Measurements from ENCODE around the gene RANBP3.
"Not testable (repeated sequence)": the region's sequence is repeated elsewhere in the genome, so short reads cannot be mapped to it uniquely, and the experiment has no call there.

Gene RANBP3

DNA sequence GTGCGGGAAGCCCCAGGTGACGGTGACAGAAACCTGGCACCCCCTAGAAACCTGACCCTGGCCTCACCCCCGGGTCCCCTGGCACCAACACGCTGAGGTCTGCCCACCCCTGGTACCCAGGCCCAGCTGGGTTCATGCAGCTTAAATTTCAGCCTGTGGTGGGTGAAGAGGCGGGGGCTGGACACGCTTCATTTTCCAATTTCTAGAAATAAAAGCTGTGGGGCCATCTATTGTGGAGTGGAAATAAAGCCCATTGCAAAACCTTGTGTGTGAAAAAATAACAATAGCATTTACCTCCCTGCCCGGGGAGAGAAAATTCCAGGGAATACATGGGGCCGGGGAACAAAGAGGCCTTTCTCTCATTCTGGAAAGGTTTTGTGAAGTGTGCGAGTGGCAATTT is 100.1 kb downstream of the RANBP3 start:
- no peak overlapping the region for H3K4me3 ChIP-seq (replicated peaks; ENCODE audit: low read depth, low read length)
- DNase-seq (ENCODE audit: extremely low read depth, low read depth), result no peak
- TF ChIP-seq, protein P1, sequence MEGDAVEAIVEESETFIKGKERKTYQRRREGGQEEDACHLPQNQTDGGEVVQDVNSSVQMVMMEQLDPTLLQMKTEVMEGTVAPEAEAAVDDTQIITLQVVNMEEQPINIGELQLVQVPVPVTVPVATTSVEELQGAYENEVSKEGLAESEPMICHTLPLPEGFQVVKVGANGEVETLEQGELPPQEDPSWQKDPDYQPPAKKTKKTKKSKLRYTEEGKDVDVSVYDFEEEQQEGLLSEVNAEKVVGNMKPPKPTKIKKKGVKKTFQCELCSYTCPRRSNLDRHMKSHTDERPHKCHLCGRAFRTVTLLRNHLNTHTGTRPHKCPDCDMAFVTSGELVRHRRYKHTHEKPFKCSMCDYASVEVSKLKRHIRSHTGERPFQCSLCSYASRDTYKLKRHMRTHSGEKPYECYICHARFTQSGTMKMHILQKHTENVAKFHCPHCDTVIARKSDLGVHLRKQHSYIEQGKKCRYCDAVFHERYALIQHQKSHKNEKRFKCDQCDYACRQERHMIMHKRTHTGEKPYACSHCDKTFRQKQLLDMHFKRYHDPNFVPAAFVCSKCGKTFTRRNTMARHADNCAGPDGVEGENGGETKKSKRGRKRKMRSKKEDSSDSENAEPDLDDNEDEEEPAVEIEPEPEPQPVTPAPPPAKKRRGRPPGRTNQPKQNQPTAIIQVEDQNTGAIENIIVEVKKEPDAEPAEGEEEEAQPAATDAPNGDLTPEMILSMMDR (IDR thresholded peaks at IDR 0.05; ENCODE audit: low read depth, low read length, missing control alignments), result no peak

DNA sequence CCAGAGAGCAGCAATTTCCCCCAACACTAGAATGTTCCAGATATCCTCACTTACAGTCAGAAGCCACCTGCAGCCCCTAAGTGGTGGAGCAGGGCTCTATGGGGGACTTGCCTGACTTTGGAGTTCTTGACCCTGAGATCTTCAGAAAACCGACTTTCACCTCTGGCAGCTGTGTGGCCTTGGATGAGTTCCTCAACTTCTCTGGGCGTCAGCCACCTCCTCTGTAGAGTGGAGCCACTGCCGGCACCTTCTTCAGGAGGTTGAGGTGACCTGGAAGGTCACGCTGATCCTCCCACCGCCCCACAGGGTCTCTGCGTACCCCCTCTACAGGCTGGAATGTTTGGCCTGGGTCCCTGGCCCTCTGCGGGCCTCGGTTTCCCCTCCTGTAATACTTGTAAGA is 100.5 kb downstream of the RANBP3 start:
- TF ChIP-seq, protein P1 (IDR thresholded peaks at IDR 0.05; ENCODE audit: low read depth, low read length, missing control alignments), result no peak
- H3K4me3 ChIP-seq (replicated peaks; ENCODE audit: low read depth, low read length), result no peak overlapping the region
- DNase-seq (ENCODE audit: extremely low read depth, low read depth), result no peak

DNA sequence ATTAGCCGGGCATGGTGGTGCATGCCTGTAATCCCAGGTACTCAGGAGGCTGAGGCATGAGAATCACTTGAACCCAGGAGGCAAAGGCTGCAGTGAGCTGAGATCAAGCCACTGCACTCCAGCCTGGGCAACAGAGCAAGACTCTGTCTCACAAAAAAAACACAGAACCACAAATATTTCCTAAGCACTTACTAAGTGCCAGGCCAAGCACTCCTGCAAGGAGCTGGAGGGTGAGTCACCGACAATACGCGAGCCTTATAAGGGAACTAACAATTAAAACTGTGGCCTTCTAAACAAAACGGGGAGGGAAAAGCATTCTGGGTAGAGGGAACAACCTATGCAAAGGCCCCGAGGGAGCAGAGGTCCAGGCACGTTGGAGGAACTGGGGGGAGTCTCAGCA is 103.4 kb downstream of the RANBP3 start:
- DNase-seq (ENCODE audit: extremely low read depth, low read depth); H3K4me3 ChIP-seq (replicated peaks; ENCODE audit: low read depth, low read length): not testable (repeated sequence)

DNA sequence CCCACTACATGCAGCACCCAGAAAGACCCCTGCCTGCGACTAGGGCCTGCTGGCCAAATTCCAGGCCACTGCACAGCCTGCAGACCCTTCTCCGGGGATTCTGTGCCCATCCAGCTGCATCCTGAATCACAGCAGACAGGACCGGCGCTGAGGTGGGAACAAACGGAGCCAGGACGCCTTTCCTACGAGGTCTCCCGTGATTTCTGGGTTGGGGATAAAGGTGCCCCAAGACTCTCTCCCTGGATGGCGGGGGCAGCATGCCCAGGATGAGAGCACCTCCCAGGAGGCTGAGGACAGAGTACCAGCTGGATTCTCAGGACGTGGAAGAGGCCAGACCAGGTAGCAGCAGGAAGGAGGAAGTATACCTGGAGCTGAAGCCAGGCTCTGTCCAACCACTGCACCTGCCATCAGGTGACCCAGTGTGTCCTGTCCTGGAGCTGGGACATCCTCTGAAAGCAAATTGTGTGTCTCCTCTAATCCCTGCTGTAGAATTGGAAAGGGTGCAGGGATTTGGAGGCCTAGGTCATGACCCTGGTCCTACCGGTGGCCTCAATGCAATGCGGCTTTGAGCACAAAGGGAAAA is 104.2 kb downstream of the RANBP3 start:
- no peak overlapping the region for H3K4me3 ChIP-seq (replicated peaks; ENCODE audit: low read depth, low read length)
- DNase-seq (ENCODE audit: extremely low read depth, low read depth), result no peak
- TF ChIP-seq, protein P1 (IDR thresholded peaks at IDR 0.05; ENCODE audit: low read depth, low read length, missing control alignments), result no peak

DNA sequence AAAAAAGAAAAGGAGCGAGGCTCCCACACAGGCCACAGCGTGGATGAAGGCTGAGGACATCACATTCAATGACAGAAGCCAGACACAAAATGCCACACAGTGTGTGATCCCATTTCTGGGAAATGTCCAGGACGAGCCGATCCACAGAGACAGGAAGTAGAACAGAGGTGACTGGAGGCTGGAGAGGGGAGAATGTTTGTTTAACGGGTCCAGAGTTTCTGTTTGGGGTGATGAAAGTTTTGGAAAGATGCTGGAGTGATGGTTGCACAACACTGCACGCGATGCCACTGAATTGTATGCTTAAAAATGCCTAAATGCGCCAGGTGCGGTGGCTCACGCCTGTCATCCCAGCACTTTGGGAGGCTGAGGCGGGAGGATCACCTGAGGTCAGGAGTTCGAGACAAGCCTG is 107.0 kb downstream of the RANBP3 start:
- DNase-seq (ENCODE audit: extremely low read depth, low read depth), result no peak
- TF ChIP-seq, protein P1 (IDR thresholded peaks at IDR 0.05; ENCODE audit: low read depth, low read length, missing control alignments), result no peak
- no peak overlapping the region for H3K4me3 ChIP-seq (replicated peaks; ENCODE audit: low read depth, low read length)

DNA sequence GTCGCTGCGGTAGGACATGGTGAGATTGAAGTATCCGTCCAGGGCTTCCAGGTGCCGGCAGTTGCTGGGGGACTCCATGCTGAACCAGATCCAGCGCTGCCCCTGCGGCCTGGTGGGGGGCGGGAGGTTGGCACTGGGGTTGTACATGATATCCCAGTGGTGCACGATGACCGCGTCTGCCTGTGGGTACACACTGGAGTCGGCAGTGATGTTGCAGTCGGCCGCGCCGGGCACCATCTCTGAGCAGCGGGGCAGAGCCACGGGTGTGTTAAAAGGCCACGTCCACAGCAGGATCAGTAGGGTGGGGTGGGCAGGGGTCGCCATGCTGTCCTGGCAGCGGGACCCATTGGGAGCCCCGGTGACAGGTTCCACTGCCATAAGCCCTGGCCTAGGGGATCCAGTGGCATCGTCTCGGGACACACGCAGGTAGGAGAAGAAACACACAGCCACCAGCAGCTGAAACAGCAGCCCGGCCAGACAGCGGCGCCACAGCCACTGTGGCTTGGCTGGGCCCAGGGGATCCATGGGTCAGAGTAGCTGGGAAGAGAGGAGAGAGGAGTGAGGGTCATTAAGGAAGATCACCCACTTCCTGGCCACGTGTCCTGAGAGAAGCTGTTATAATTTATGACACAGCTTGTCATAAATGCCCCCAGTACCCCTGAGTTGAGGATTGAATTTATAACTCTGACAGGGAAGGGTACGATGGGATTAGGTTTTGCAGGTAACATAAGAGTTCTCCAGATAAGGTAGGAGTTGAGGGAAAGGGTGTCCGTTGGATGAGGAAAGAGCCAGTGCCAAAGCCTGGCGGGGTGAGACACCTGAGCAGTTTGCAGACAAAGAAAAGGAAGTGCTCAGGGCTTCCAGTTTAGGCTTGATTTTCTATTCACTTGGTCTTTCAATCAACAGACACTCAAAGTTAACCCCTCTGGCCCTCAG is 110.5 kb downstream of the RANBP3 start:
- TF ChIP-seq, protein P1 (IDR thresholded peaks at IDR 0.05; ENCODE audit: low read depth, low read length, missing control alignments), result no peak
- DNase-seq (ENCODE audit: extremely low read depth, low read depth), result no peak

More for the DNA sequence above, 110.5 kb downstream of the RANBP3 start:
- H3K4me3 ChIP-seq (replicated peaks; ENCODE audit: low read depth, low read length), result no peak overlapping the region
